ENCODE measurements around the gene GAGE2A. TPM values are rescaled to one million over a fixed set of nuclear protein-coding genes. Genes with fewer than 3 reads are reported as not detected.

Gene GAGE2A, protein sequence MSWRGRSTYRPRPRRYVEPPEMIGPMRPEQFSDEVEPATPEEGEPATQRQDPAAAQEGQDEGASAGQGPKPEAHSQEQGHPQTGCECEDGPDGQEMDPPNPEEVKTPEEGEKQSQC
- not detected for total RNA-seq

DNA sequence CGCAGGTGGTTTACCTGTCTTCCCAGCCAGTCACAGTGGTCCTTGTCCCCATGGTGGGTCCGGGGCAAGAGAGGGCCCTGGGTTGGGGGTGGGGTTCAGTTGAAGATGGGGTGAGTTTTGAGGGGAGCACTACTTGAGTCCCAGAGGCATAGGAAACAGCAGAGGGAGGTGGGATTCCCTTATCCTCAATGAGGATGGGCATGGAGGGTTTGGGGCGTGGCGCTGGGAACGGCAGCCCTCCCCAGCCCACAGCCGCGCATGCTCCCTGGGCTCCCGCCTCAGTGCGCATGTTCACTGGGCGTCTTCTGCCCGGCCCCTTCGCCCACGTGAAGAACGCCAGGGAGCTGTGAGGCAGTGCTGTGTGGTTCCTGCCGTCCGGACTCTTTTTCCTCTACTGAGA lies at the start of gene GAGE2A:
Gene GAGE2A, plus strand, starts transcription at position 301 of the 400 bp plus-strand sequence. CDS start 1,155 bp downstream, outside the sequence.

DNA sequence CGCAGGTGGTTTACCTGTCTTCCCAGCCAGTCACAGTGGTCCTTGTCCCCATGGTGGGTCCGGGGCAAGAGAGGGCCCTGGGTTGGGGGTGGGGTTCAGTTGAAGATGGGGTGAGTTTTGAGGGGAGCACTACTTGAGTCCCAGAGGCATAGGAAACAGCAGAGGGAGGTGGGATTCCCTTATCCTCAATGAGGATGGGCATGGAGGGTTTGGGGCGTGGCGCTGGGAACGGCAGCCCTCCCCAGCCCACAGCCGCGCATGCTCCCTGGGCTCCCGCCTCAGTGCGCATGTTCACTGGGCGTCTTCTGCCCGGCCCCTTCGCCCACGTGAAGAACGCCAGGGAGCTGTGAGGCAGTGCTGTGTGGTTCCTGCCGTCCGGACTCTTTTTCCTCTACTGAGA lies 47.9 kb upstream of the GAGE2A start, which contains the start of gene GAGE12D:
Gene GAGE12D, plus strand, starts transcription at position 301 of the 400 bp plus-strand sequence. CDS start 1,155 bp downstream, outside the sequence.

DNA sequence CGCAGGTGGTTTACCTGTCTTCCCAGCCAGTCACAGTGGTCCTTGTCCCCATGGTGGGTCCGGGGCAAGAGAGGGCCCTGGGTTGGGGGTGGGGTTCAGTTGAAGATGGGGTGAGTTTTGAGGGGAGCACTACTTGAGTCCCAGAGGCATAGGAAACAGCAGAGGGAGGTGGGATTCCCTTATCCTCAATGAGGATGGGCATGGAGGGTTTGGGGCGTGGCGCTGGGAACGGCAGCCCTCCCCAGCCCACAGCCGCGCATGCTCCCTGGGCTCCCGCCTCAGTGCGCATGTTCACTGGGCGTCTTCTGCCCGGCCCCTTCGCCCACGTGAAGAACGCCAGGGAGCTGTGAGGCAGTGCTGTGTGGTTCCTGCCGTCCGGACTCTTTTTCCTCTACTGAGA lies 38.3 kb upstream of the GAGE2A start, which contains the start of gene GAGE12E:
Gene GAGE12E, plus strand, starts transcription at position 301 of the 400 bp plus-strand sequence. CDS start 1,155 bp downstream, outside the sequence.

DNA sequence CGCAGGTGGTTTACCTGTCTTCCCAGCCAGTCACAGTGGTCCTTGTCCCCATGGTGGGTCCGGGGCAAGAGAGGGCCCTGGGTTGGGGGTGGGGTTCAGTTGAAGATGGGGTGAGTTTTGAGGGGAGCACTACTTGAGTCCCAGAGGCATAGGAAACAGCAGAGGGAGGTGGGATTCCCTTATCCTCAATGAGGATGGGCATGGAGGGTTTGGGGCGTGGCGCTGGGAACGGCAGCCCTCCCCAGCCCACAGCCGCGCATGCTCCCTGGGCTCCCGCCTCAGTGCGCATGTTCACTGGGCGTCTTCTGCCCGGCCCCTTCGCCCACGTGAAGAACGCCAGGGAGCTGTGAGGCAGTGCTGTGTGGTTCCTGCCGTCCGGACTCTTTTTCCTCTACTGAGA lies 28.8 kb upstream of the GAGE2A start, which contains the start of gene GAGE12F:
Gene GAGE12F, plus strand, starts transcription at position 301 of the 400 bp plus-strand sequence. CDS start 1,155 bp downstream, outside the sequence.

DNA sequence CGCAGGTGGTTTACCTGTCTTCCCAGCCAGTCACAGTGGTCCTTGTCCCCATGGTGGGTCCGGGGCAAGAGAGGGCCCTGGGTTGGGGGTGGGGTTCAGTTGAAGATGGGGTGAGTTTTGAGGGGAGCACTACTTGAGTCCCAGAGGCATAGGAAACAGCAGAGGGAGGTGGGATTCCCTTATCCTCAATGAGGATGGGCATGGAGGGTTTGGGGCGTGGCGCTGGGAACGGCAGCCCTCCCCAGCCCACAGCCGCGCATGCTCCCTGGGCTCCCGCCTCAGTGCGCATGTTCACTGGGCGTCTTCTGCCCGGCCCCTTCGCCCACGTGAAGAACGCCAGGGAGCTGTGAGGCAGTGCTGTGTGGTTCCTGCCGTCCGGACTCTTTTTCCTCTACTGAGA lies 19.2 kb upstream of the GAGE2A start, which contains the start of gene GAGE12G:
Gene GAGE12G, plus strand, starts transcription at position 301 of the 400 bp plus-strand sequence. CDS start 1,155 bp downstream, outside the sequence.

DNA sequence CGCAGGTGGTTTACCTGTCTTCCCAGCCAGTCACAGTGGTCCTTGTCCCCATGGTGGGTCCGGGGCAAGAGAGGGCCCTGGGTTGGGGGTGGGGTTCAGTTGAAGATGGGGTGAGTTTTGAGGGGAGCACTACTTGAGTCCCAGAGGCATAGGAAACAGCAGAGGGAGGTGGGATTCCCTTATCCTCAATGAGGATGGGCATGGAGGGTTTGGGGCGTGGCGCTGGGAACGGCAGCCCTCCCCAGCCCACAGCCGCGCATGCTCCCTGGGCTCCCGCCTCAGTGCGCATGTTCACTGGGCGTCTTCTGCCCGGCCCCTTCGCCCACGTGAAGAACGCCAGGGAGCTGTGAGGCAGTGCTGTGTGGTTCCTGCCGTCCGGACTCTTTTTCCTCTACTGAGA lies 9.6 kb upstream of the GAGE2A start, which contains the start of gene GAGE12H:
Gene GAGE12H, plus strand, starts transcription at position 301 of the 400 bp plus-strand sequence. CDS start 1,155 bp downstream, outside the sequence.

DNA sequence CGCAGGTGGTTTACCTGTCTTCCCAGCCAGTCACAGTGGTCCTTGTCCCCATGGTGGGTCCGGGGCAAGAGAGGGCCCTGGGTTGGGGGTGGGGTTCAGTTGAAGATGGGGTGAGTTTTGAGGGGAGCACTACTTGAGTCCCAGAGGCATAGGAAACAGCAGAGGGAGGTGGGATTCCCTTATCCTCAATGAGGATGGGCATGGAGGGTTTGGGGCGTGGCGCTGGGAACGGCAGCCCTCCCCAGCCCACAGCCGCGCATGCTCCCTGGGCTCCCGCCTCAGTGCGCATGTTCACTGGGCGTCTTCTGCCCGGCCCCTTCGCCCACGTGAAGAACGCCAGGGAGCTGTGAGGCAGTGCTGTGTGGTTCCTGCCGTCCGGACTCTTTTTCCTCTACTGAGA lies 9.4 kb downstream of the GAGE2A start, which contains the start of gene GAGE1:
Gene GAGE1, plus strand, starts transcription at position 301 of the 400 bp plus-strand sequence. CDS start 1,155 bp downstream, outside the sequence.

Other genes starting within 250 kb of the GAGE2A start
- not detected for gene GAGE12C, start 57.3 kb upstream of the GAGE2A start, total RNA-seq
- gene GAGE12D, start 47.8 kb upstream of the GAGE2A start, total RNA-seq, result not detected
- not detected for gene GAGE12E, start 38.2 kb upstream of the GAGE2A start, total RNA-seq
- gene GAGE12F, start 28.7 kb upstream of the GAGE2A start, total RNA-seq, result not detected
- gene GAGE12G, start 19.1 kb upstream of the GAGE2A start, total RNA-seq, result not detected
- gene GAGE12H, start 9.5 kb upstream of the GAGE2A start, total RNA-seq, result not detected
- gene GAGE1, start 9.5 kb downstream of the GAGE2A start, total RNA-seq, result not detected
- not detected for gene PAGE1, start 106.5 kb downstream of the GAGE2A start, total RNA-seq
- gene PAGE4, start 239.8 kb downstream of the GAGE2A start, total RNA-seq, result not detected